Right ventricle myocardium inferior (tissue), 1 donor: ENCODE data around the gene EPHB1. TPM values are rescaled to one million over a fixed set of nuclear protein-coding genes. Genes with fewer than 3 reads are reported as not detected.
A peak's percentile ranks its signal among the peaks of the same experiment; 100 is the strongest.

ENCODE experiments used
- ATAC-seq: fragments of 200-7000 bp; cut with Tn5 transposase; one replicate; pipeline ENCODE4 v1.9.1; 2020; ENCODE audit warnings: mild to moderate bottlenecking, moderate library complexity
- DNase-seq: peaks from one replicate; pipeline ENCODE4 v3.0.0; 2021; ENCODE audit errors: missing footprints
- intact Hi-C: fragments of 100-400 bp; cut with DNase I; formaldehyde crosslinking; loops from one replicate; pipeline ENCODE4 v1.11.0; 2022
- total RNA-seq: library from RNA; stranded (reverse); fragmentation: NEBNext Ultra II Directional; extraction: Animal tissue kit (Norgen Biotek cat#: 25700); gene quantifications from one replicate; pipeline ENCODE4 v1.2.1, GENCODE V29; 2021
- donor health status: DM: no; HTN: yes; CAD: no; lungs with severe emphysema.

The EPHB1 gene
- total RNA-seq, 1 donor from 2014 or later: 1.4 TPM

DNA sequence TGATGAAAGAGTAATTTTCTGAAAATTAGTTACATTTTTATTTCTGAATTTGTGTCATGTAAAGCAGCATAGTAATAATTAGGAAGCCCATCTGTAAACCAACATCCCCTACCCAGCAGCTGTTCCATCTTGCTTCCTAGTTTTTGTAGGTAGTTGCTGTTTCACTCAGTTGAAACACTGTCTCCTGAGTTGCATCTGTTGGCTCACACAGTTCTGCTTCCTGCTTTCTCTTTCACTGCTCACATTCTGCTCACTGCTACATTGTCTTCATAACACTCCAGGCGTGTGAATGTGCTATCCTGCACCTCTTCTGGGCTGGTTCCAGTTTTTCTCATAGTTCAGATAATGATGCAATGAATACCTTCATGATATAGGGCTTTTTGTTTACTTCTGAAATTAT, 123.4 kb downstream of the EPHB1 start:
- no peak for ATAC-seq
- no peak for DNase-seq
- intact Hi-C loops: no loop called here

DNA sequence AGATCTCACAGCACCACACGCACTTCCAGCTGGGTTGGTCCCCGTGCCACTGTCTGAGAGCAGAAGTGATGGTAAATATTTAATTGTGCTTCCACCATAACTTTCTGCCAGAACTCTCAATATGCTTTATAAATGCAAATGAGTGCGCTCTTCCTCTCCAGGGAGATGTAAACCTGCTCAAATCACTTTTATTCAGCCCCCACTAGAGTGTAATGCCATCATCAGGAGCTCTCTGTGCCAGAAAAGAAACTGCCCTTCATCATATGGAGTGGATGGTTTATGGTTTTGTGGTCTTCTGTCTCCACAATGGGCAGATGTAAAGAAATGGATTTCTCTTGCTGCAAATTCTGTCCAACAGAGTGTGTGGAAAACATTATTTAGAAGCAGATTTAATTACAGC, 127.0 kb downstream of the EPHB1 start:
- ATAC-seq (no peak), DNase-seq (no peak)
- intact Hi-C loops: no loop called here

DNA sequence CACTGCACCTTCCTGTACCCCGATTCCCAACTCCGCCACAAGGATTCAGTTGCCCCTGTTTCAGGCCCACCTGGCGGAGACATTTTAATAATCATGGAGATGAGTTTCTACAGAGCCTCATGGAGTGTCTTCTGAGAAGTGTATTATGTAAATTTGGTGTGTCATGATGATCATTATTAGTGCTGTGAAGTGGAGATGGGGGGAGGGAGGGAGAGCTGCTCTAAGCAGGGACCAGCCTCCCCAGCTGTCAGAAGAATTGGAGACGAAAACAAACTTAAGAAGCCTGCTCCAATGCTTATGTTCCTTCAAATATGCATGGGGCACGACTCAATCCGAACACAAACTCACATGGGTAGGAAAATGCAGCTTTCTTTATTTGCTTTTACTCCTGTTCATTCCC, 127.8 kb downstream of the EPHB1 start:
- intact Hi-C loops: no loop called here
- DNase-seq (no peak), ATAC-seq (no peak)

DNA sequence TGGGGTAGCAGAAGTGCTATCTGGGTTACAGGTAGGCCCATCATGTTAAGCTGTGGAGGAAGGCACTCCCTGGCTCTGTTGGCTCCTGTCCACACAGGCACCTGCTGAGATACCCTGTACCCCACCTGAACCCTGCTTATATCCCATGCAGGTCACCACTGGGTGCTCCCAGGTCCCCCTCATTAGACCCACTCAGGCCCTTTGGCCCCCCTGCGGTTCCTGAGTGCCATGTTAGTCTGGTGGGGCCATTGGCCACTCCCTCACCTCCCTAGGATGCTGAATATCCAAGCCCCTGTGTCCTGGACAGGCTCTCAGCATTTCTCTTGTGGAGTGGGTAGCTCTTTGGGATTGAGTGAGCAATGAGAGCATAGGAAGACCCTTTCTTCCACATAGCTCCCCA, 128.2 kb downstream of the EPHB1 start:
- intact Hi-C loops: no loop called here
- ATAC-seq (no peak), DNase-seq (no peak)

DNA sequence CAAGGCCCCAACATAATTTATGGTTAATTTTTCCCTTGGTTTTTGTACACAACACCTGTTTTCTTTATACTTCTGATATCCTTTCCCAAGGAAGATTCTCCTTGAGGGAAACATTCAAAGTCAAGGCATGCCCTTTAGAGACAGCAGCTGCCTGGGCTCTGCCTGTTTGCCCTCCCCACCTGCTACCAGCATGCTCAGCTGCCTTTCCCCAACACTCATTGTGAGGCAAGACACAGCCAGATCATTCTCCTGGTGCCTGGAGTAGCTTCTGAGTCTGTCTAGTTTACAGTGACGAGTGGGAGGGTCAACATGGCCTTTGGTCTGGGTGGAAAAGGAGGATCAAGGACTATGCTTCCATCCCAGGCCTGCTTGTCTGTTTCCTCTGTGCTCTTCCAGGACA, 132.5 kb downstream of the EPHB1 start:
- intact Hi-C loops: no loop called here
- DNase-seq (no peak), ATAC-seq (no peak)

DNA sequence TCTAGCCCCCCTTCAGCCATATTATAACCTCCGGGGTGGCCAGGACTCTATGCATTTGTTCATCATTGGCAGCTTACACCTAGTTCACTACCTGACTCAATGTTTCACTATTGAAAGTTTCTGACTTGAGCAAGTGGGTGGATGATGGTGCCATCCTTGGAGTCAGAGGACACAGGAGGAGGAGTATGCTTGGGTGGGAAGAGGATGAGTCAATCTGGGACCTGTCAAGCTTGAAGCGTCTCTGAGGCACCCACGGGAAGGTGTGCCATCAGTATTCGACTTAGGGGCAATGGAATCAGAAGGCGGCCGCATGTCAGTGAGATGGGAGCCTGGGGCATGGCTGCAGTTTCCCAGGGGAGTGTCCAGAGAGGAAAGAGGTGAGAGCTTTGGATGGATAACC, 133.3 kb downstream of the EPHB1 start:
- DNase-seq (no peak), ATAC-seq (no peak)
- intact Hi-C loops: no loop called here

DNA sequence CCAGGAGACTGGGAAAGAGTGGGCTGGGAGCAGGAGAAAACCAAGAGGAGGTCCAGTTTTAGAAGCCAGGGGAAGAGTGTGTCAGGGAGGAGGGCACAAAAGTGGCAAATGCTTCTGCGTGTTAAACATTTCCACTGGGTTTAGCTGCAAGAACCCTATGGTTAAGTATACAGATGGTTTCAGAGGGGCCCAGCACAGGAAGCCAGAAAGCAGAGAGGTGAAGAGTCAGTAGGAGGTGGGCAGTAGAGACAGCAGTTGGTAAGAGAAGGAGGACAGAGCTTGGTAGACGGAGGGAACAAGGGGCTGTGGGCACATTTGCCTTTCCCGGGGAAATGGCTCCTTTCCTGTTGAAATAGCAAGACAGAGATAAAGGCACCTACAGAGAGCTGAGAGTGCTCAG, 133.8 kb downstream of the EPHB1 start:
- DNase-seq (no peak), ATAC-seq (no peak)
- intact Hi-C loops: no loop called here

DNA sequence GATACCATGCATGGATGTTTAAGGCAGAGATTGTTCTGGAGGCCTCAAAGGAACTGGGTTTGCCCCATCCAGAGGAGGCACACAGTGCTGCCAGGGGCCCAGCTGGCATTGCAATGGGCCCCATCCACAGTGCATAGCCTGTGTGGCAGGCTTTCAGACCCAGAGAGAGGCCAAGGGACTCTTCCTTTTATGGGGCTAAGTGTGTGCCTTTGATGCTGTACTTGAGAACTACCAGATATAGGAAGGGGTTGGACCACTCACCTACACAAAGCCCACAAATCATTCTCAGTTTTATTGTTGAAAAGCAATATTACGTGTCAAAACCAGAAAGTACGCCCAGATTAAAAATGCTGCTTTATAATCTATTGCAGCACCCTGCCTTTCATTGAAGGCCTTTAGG, 134.9 kb downstream of the EPHB1 start:
- intact Hi-C loops: no loop called here
- DNase-seq (no peak), ATAC-seq (no peak)

DNA sequence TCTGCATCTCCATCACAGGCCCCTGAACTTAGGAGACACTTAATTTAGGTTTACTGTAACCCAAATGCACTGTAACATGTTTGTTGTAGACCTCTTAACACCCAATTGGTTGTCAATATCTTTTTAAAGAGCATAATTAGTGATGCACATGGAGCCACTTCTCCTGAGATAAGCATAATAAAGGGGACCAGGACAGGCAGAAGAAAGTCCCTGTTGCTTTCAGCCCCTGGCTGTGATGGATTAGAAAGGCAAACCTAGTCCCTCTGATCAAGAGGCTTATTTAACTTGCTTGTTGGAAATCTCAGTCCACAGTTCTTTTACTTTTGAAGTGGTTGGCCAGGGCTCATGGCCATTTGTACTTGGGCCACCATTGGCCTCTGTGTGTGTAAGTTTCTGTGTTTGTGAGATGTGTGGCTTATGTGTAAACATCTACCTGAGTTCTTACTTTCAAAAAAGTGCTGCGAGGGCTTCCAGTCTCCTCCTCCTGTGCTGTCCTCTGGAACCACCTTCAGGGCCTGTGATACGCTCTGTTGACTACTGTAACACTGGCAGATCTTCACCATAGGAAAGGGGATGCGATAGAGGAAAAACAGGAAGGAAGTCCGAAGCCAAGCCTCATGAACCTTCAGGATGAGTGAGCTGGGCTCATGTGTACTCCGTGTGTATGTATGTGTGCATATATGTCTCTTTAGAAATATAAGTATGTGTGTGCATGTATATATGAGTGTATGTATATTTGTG, 136.2 kb downstream of the EPHB1 start:
- intact Hi-C loops: no loop called here
- ATAC-seq (no peak), DNase-seq (no peak)

DNA sequence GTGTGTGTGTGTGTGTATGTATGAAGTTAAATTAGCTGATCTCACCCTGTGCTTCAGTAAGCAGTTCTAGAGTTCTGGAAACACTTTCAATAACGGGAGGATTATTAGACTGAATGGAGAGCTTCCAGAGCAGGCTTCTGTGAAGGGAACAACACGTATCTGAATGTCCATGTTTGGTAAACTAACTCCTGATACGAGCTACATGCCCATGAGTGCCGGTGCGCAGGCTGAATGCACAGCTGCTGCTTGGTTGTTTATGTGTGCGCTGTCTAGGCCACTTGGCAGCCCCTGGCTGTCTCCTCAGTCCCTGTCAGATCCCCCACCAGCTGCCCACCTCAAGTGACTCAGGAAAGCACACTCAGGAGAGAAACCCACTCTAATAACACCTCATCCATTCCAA, 137.0 kb downstream of the EPHB1 start:
- DNase-seq (no peak), ATAC-seq (no peak)
- intact Hi-C loops: no loop called here

DNA sequence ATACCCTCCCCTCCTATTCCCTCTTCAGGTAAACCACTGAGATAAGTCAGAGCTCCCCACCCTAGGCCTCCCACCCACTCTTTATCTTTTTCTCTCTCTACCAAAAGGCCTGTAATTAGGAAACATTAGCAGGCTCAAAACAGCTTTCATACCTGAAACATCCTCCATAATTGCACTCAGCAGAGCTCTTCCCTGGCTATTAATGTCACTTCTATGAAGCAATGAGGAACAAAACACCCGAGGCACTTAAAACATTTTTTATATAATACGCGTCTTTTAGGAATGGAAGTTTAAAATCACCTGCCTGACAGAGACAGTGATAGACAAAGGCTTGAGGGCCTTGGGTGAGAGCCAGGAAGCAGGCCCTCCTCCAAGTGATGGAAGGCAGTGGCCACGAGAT, 138.9 kb downstream of the EPHB1 start:
- intact Hi-C loops: no loop called here
- ATAC-seq (no peak), DNase-seq (no peak)

DNA sequence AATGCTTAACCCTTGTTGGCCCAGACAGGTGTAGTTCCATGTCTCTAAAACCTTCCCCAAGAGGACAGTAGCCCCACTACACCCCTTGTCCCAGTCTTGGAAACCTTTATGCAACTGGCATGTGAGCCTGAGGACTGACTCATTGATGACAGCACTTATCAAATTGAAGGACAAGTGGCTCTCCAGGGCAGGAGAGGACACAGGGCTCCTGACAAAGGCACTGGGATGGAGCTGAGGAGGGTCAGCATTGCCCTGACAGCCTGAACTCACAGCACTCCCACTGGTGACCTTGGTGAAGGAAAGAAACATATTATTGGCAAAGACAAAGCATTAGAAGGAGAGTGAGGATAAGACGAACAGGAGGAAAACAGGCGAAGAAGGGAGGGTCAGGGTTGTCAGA, 139.9 kb downstream of the EPHB1 start:
- ATAC-seq (peak; percentile 55), DNase-seq (no peak)
- intact Hi-C loops: no loop called here

DNA sequence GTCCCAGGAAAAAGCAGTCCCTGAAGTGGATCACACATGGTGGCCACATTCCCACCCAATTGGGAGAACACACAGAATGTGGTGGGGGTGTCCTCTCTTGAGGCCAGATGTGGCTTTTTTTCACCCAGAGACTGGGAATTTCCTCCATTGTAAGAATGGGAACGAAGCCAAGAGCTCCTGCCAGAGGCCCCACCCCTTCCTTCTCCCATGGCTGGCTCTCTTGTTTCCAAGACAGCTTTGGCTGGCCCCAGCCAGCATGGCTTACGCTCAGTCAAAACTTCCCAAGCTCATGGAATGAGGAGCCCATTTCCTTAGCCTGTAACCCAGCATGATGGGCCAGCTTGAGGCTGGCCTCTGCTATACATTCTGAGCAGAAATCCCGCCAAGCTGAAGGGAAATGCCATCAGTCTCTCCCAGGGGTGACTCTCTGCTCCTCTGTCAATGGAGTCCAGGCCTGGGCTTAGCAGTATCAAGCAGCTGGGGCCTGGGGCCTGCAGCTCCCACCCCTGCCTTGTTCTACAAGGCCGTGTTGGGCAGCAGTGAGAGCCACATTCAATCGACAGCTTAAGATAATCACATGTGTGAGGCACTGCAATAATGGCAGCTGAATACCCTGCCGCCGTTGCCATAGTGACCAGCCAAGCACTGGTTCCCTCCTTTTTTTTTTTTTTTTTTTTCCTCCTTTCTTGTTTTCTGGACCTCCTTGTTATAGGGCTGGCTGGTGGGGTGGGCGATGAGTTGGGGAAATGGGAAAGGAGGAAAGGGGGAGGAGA, 142.4 kb downstream of the EPHB1 start:
- DNase-seq: no peak
- intact Hi-C loops: no loop called here
- no peak for ATAC-seq

DNA sequence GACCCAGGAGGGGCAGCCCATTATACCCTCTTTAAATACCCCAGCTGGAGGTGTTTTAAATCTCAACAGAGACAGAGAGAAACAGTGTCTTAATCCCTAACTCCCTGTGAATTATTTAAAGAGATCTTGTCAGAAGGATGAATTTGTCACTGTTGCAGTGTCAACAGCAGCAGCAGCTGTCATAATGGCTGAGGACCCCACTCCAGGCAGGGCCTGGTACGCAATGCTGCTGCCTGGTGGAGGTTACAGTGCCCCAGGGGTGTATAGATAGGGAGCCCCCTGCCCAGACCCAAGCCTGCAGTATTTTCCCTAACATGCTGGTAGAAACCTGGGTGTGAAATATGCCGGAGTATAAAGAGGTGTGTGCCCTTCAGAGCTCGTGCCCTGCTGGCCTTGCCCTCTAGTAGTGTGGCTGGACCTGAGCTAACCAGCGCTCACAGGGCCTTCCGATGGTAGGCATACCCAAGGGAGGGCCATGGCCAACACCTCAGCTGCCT, 143.0 kb downstream of the EPHB1 start:
- intact Hi-C loops: no loop called here
- no peak for DNase-seq
- no peak for ATAC-seq

DNA sequence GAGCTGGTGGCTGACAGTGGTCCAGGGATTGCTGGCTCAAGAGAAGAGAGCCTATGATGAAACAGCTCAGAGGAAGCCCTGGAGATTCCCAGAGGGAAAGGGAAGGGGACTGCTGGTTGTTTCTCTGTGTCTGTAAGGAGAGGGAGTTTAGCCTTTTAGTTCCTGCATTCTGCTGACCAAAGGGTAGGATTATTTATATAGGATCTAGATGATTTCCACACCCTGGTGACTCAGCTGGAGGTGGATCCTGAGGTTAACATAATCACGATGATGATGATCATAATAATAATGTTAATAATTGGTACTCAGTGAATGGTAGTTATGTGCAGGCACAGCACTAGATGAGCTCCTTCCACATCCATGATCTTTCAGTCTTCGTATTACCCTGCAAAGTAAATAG, 144.9 kb downstream of the EPHB1 start:
- intact Hi-C loops: no loop called here
- ATAC-seq (no peak), DNase-seq (no peak)

DNA sequence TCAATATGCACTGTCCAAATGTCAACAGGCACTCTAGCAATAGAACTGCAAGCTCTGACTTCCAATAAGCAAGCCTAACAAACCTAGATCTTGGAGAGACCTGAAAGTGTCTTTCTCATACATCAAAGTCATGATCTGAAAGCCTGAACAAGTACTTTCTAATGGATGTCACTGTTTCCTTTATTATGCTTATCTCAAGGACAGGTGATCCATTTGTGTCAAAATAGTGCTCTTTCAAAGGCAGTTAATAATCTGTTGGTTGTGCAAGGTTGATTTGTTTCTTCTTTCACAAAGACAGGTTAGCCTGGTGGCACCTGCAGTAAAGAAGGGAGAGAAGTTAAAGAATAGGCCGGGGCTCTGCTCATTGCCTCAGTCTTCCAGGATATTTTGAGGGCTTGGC, 146.8 kb downstream of the EPHB1 start:
- ATAC-seq: no peak
- intact Hi-C loops: no loop called here
- DNase-seq: no peak

DNA sequence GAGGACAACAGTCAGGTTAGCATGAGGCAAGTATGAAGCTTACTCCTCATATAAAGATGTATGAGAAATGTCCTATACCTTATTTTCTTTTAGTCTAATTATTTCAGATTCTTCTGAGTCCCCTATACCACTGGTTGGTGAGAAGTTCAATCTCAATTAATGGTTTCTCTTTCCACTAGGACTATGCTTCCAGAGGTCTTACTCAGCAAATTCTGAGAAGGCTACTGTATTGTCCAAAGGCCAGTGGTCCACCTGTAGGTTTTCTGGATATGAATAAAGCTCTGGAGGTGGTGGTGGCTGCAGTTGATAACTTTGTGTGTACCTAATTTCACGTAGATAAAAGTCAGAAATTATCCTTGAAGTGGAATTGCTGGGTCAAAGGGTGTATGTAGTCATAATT, 149.4 kb downstream of the EPHB1 start:
- no peak for DNase-seq

DNA sequence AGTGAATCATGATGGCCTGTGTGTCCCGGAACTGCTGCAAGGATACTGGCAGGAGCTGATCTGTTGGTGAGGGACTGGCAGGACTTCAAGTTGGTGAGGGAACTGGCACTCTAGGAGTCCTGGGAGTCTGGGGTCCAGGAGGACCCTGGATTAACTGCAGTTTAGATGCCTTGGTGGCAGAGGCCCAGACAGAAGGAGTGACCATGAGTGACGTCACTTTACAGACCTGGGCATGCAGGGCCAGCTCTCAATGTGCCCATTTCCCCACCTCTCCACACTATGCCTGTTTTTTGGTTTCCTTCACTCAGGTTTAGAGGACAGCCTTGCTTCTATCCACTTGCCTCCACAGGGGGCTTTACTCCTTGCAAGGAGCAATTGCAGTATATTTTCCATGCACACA, 154.1 kb downstream of the EPHB1 start:
- intact Hi-C loops: no loop called here
- no peak for DNase-seq
- ATAC-seq: no peak

More for the DNA sequence above, 149.4 kb downstream of the EPHB1 start:
- intact Hi-C loops: no loop called here
- ATAC-seq: no peak

DNA sequence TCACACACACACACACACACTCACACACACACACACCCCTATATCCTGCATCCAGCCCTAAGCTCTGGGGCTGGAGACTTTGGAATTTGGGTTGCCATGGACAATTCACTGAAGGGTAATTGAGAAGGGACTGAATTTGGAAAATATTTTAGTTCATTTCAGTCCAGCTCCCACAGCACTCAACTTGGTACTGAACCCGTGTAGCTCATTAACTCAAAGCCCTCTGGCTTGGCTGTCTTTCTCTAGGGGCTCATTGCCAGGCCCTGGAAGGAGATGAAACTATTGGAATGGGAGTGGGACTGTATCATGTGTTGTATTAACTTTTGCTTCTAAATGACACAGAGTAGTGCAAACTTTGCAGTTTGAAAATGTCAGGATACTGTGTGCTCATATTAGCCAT, 157.3 kb downstream of the EPHB1 start:
- intact Hi-C loops: no loop called here
- ATAC-seq: no peak

DNA sequence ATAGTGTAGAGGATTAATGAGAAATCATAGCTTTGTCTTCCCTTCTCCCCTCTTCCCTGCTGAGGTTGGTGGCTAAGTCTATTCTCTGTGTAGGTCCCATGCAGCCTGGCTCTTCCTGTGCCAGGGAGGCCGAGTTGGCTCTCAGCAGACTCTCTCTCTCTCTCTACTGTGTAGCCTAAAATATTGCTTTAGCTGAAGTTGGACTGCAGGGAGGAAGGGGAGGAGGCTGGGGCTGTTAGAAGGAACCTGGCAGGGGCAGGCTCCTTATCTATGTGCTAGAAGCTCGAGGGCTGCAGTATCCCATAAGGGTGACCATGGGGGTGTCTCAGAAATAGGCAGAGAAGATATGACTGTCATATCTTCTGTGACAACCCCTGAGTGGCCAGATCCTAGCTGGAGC, 160.8 kb downstream of the EPHB1 start:
- intact Hi-C loops: no loop called here

More for the DNA sequence above, 157.3 kb downstream of the EPHB1 start:
- DNase-seq: no peak

More for the DNA sequence above, 160.8 kb downstream of the EPHB1 start:
- ATAC-seq: peak; percentile 64
- no peak for DNase-seq
